ENCODE results near the gene PCSK6.

PCSK6 gene

DNA sequence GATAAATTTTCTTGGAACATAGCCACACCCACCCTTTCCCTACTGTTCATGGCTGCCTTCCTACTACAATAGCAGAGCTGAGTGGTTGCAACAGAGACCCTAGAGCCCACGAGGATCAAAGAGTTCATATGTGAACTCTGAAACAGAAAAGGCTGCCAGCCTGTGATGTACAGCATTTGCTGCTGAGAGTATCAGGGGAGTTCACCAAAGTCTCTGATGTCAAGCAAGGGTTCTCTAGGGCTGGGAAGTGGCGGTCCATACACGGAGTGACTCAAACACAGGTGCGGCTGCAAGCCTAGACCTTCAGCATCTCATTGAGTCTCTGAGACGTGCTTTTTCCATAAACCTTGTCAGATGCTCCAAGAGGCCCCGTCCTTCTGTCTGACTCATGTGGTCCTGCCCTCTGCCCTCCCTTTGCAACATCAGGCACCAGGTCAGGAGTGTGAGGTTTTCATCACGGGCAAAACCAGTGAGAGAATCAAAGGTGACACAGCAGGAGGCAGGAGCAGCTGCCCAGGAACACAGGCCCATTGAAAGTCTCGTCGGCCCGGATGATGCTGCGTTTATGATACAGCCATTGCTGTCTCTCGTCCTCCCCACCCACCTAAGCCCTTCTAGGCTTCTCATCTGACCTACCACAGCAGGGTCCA lies 42.9 kb downstream of the PCSK6 start:
- DNase-seq (ENCODE audit: low spot score) = no peak

DNA sequence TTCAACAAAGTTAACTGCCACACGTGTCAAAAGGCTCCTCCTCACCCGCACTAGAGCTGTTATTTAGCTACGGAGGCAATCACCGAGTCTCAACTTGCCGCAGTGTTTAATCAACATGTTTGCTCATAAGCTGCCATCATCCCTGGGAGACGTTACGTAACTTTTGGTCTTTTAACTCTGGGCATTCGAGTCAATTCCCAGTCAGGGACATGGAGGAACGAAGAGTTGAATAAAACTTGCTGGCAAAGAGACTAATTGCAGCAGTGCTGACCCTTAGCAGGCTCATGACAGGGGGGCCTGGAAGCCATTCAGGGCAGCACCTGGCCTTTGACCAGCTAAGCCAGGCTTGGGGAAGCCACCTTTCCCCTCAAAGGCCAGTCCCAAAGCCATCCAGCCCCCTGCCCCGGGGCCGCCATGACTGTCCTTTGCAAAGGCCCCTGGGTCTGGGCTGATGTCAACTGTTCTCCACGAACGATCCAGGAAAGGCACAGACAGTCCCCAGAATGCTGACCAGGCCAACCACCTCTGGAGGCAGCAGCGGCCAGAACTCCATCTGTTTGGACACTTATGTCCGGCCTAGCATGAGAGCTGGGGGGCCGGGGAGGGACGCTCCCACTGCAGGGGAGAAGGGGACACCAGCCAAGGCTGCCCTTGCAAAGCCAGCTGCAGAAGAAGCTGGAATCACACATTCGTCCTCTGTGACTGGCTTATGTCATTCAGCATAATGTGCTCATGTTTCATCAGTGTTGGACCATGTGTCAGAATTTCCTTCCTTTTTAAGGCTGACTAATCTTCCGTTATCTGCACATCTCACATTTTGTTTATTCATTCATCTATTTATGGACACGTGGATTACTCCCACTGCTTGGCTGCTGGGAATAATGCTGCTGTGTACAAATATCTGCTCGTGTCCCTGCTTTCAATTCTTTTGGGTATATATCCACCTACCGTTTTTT lies 43.7 kb downstream of the PCSK6 start:
- DNase-seq (ENCODE audit: low spot score) = peak; percentile 6

DNA sequence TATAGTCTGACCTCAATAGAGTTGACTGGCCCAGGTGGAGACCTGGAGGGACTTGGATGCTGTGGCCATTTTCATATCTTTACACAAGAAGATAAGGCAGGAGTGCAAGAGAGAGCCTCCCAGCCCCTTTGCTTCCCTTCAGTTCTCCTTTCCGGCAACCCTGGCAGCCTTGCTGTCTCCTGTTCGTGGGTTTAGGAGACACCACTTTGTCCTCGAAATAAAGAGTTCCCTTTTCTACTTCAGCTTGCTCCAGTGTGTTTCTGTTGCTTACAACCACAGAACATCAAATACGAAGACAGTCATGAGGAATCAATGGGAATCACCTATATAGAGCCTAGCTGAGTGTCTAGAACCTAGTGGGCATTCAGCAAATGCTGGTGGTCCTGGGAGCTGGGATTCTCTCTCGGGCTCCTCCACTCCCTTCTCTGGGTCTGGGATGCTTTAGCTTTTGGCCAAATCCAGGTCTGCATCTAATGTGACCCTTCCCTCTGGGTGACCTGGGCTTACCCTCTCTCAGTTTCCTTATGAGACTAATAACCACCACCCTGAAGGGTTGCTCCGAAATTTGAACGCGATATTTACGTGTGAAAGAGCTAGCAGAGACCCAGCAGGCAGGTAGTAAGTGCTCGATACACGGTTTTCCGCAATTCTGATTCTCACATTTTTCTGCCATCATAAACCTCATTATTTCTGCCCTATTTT lies 44.5 kb downstream of the PCSK6 start:
- DNase-seq (ENCODE audit: low spot score) = no peak

DNA sequence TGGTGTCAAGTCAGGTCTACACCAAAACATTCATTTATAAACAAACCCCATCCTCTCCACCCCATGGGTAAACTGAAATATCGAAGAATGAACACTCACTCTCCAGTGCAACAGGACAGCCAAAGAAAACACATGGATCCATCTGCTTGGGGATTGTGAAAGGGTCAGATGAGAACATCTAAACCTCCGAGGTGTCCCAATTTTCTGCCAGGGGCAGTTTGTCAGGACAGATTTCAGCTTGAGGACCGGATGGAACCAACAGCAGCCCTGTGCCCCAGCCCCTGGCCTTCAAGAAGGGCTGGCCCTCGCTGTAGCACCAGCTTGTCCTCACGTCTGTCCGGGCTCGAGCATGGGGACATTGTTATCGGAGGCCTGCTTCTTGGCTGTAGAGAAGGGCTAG lies 45.5 kb downstream of the PCSK6 start:
- no peak for DNase-seq (ENCODE audit: low spot score)

DNA sequence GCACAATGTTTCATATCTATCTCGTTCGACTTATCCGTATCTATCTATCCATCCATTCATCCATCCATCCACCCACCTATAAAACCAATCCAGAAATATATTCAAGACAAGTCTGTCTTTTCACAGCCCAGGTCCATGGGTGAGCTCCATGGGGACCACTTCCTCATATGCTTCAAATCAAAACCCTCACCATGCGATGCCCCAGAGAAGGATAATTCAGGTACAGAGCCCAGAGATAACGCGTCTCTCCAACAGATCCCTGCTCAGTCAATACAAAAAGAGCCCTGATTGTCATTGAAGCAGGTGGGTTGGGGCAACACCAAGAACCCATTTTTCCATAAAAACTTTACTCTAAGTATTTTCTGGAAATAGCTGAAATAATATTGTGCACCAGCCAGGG lies 47.2 kb downstream of the PCSK6 start:
- no peak for DNase-seq (ENCODE audit: low spot score)

DNA sequence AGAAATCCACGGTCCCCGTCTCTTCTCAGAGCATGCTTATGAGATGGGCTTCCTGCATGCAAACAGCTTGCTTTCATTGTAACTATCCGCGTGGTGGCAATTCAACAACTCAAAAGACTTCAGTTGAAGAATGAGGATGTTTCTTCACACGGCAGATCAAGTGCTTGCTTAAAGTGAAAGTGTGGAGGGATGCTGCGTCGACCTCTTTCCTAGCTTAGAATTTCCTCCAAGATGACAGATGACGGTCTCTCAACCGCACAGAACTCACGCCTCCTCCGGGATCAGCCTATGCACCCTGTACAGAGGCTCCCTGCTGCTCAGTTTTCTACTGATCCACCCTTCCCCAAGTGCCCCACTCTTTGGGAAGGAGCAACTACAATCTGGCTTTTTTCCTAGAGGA lies 47.8 kb downstream of the PCSK6 start:
- DNase-seq (ENCODE audit: low spot score) = no peak

DNA sequence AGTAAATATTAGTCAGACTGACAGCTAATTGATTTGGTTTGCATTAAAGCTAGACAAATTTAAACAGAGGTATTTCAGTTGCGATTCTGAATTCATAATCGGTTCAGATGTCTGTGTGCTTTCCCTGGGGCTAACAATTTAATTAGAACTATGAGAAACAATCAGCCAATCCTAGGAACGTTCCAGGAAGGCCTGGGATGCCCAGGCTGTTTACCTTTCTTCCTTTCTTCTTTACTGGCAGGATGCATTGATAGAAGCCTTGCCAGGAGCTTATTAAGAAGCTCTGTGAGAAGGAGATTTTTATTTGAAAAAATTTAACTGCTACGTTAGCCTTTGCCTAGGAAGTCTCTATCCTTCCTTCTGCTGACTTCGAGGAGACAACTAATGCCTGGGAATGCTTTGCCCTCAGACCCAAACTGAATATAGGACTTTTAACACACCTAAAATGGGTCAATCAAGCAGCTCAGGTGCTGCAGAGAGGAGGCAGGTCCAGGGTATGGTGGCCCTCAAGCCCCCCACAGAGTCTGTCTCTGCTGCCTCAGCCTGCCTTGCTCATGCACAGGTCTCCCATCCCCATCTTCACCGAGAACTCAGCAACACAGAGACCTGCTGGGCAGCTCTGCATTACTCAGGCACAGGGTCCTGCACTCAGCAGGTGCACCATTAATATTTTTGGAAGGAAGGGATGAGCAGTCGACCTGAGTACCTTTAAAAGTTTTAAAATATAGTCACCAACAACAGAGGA lies 48.5 kb downstream of the PCSK6 start:
- DNase-seq (ENCODE audit: low spot score) = no peak

DNA sequence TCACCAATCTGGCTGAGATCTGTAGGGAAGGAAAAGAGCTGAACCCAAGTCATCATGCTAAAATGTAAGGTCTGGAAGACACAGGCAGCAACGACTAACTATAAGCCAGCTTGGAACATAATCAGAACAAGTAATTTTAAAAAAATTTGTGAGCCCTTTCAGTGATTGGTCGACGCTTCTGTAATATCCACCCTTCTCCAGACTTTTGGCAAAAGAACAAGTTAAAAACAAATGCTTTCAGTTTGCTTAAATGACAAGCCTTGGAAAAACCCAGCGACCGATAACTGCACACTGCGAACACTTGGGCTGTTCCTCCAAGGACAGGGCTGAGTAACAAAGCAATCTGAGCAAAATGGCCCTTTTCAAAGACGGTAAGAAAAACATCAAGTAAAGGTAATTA lies 49.6 kb downstream of the PCSK6 start:
- DNase-seq (ENCODE audit: low spot score) = no peak

DNA sequence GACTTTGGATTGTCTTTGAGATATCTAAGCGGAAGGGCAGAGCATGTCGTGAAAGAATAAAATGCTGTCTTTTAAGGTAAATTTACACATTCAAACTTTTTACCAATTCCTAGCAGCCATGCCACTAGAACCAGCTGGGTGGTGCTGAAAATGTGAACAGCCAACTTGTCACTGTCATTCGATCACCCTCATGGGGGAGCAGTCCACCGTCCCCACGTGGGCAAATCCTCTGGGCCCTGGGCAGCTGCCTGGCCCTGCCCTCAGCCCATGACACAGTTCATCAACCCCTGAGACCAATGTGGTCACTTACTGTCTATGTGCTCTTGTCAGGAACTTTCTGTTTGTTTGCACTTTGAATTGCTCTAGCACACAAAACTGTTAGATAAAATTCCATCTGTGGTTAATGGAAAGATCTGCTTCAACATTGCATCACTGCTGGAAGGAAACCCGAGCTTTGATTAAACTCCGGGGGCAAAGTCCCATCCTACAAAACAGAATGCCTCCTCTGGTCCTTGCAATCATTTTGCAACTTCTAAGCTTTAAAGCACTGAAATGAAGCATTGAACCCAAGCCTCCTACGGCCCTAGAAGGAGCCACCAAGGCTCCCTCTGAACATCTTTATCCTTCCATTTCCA lies 50.1 kb downstream of the PCSK6 start:
- peak; percentile 3 for DNase-seq (ENCODE audit: low spot score)

DNA sequence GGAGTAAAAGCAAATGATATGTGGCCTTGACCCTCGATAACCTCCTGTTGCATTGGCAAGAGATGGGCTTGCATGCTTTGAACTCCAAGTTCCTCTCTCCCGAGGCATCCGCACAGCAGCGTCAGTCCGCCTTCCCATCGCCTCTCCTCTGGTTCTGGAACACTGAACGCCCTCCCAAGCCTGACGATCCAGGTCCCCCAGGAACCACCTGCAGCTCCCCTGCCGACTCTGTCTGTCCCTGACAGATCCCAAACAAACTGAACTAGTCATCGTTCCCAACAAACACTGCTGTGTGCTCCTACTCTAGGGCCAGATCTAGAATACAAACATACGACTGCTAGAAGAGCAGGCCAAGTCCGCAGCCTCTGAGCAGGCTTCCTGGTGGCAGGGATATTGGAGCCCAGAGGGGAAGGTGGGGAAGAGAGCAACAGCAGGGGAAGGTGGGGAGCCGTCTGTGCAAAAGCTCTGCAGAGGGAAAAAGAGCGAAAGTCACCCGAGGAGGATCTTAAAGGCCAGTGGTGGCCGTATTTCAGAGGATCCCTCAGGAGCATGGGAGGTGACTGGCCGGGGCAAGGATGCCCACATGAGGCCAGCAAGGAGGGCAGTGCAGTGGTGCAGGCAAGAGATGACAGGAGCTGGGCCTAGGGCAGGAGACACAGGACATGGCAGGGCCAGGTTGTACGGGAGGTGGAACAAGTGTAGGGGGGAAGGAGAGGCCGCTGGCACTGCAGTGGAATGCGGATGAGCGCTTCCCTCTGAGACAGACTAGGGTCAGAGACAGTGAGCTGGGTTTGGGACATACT lies 50.8 kb downstream of the PCSK6 start:
- no peak for DNase-seq (ENCODE audit: low spot score)

DNA sequence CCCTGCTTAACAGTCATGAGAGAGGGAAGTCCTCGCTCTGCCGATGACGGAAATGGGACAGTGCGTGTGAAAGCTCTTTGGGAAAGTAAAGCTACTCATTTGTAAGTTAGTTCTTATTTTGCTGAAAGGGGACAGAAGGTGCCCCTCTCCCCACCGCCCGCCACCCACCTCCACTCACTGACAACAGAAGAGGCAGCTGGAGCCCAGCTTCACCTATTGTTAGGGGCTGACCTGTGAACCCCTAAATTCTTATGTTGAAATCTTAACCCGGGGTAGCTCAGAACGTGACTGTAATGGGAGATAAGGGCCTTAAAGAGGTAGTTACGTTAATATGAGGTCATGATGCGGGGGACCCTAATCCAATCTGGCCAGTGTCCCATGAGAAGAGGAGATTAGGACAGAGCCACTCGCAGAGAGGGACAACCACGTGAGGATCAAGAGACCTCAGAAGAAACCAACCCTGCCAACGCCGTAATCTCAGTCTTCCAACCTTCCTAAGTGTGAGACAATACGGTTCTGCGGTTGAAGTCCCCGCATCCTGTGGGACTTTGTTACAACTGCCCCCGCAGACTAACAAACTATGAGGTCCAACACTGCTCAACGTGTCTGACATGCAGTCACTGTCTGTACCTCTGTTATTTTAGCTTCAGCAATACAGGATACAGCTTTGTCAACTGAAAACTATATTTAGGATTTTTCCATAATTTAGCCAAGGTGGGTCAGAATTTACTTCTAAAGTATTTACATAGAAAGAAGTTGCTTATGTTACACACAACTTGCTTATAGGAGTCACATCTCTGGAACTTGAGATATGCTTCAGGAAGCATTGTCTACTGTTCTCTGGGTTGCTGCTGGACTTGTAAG lies 51.7 kb downstream of the PCSK6 start:
- DNase-seq (ENCODE audit: low spot score) = no peak

DNA sequence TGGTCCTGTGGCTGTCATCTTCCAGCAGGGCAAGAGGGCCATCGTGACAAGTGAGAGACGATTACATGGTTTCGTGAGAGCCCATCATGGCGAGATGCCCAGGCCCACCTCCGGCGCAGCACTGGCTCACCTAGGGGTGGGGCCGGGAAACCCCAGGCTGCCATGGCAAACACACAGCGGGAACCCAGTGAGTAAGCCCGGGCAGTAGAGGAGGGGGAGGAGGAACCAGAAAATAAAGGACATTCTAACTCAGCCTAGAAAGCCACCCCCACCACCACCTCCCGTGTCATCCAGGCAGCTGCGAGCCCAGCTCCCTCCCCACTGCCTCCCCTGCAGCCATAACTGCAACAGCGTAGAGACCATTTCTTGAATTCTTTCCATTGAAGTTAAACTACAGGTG lies 52.3 kb downstream of the PCSK6 start:
- DNase-seq (ENCODE audit: low spot score) = no peak

DNA sequence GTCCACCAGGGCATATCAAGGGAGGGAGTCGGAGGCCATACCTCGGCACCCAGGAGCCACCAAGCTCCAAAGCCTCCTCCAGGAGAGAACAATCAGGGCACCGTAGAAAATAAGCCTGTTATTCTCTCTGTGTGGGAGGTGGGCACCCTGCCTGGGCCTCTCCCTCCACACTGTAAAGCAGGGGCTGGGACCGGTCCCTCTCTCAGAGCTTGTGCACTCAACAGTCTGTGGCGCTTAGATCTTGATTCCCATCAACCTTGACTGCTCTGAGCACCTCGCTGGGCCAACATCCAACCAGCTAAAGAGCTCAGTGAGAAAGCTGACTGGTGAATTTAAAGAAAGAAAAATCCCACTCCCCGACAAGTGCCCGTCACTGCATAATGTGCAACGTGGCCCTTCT lies 53.0 kb downstream of the PCSK6 start:
- DNase-seq (ENCODE audit: low spot score) = no peak

DNA sequence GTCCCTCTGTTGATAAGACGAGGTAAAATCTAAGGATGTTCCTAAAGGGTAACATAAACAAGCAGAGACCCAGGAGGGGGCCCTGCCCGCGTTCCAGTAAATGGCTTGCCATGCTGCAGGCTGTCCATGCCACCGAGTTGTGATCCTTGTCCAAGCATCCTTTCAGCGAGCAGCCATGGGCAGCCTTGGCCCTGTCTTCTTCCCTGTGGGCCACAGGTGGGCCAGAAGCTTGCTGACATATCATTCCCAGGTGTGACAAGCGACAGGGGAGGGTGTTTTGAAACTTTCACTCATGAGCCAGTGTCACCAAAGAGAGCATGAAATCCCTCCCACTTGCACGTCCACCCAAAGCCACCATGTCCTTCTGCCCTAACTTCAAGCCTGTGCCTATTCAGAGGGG lies 53.7 kb downstream of the PCSK6 start:
- DNase-seq (ENCODE audit: low spot score) = no peak

DNA sequence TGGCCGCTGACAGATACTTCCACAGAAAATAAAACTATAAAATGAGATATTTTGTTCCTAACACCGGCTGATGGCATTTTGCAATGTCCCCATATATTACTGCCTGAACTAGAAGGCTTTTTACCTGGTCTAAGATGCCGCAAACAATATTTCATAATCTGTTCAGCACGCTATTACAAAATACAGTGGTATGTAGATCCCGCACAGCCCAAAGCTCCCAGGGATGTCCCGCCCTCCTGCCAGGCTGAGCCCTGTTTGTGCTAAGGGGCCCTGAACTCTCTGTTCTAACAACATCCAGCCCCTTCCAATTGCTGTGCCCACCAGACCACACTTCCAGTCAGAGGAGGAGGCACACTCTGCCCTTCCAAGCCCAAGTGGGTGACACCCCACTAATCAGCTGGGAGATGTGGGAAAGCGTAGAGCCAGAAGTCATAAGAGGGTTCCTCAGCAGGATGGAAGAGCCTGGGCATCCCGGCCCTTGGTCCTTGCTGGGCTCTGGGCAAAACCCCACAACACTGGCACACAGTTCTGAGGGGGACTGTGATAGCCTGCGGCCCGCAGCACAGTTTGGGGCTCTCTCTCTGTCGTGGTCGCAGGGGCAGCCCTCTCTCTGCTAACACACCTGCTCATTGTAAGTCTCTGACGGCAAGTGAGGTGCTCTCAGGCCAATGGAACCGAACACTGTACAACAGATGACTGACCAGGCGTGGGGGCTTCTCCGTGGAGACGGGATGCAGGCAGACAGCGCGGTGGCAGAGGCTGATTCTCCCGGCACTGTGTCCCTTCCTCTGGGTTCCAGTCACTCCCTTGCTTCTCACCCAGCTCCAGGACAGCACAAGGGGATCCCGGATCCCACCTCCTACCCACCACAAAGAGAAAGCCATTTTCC lies 55.2 kb downstream of the PCSK6 start:
- DNase-seq (ENCODE audit: low spot score) = no peak

DNA sequence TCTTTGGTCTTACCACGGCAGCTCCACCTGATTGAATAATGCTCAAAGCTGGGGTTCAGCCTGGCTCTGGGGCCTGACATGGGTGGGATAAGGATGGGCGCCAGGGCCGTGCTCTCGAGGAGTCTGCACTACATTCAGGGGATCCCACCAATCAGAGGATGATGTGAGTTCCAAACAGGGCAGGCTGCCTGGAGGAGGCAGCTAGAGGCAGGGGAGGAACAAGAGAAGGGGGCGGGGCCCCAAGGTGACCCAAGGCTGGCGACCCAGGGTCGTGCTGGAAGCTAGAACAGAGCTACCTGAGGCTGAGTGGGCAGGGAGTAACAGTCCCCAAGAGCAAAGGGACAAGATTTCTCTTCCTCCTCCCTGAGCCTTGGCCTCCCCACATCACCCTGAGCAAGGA lies 56.1 kb downstream of the PCSK6 start:
- DNase-seq (ENCODE audit: low spot score) = no peak

DNA sequence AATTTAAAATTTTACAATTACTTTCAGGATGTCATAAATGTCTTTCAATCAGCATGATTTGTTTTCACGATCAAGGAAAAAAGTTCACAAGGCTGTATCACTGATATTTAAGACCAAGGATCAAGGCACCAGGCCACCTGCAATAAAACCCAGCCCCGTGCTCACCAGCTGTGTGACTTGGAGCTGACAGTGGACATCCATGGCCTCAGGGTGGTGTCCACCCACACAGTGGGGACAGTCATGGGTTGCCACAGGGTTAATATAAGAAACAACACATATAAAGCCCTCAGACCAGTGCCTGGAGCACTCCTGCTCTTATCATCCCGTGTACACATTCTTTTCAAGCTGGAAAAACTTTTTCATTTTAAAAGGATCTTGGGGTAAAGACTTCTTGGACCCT lies 56.5 kb downstream of the PCSK6 start:
- no peak for DNase-seq (ENCODE audit: low spot score)

DNA sequence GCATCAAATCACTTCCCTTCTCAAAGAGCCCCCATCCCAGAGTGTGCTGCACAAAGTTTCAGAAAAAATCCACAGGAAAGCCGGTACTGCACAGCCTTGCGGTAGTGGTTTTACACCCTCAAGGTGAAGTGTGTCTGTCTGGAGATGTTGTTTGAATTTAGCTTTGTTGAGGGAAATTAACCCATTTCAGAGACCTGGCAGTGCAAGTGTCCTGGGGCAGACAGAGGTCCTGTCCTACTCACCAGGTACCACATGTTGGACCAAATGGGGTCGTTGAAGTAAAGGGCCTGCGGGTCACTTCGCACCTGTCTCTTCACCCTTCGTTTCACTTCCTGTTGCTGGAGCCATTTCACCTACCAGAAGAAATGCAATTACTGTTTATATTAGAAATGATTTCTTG lies 57.8 kb downstream of the PCSK6 start:
- DNase-seq (ENCODE audit: low spot score) = no peak

DNA sequence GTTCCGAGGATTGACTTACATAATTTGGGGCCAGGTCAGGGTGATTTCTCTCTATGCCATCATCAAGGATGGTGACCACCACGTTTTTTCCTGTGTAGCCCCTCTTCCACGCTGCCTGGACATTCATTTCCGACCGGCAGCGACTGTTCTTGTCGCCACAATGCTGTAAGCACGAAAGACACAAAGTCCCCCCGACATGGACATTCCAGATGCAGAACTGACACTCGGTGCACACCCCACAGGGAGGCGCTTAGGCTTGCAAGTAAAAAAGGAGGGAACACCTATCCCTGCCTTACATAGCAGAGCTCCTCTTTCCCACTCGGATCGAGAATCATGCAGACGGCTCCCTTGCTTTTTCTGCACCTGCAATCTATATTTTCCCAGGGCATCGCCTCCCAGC lies 58.2 kb downstream of the PCSK6 start:
- no peak for DNase-seq (ENCODE audit: low spot score)

Measured in kidney tubule cell (primary cell).